HCT116 (cell line): ENCODE measurements around the gene OCSTAMP.

Experiments used
- EGR1 ChIP-seq: IDR thresholded peaks from 2 replicates; pipeline ENCODE4 v1.6.1; 2012; ENCODE audit warnings: low read depth
- EZH2 ChIP-seq: fragments of 200-600 bp; sonication (generic); IDR thresholded peaks from 2 replicates; pipeline ENCODE4 v1.6.1; 2017; ENCODE audit warnings: antibody characterized with exemption, mixed run types
- TF ChIP-seq, protein P1 (sequence below), 3 experiments: fragments of 200-600 bp in 1 of 3; sonication (generic) in 1 of 3; IDR thresholded peaks in 2 of 3; conservative IDR thresholded peaks in 1 of 3; 2 replicates each; pipeline ENCODE4 v1.5.1; 2012 to 2017; ENCODE audit warnings: low read depth in 2 of 3, low read length in 2 of 3, antibody characterized with exemption in 1 of 3, borderline replicate concordance in 1 of 3, control low read depth in 1 of 3, mild to moderate bottlenecking in 1 of 3, mixed read lengths in 1 of 3, mixed run types in 1 of 3, moderate library complexity in 1 of 3; ENCODE audit not compliant: insufficient read depth in 1 of 3

DNA sequence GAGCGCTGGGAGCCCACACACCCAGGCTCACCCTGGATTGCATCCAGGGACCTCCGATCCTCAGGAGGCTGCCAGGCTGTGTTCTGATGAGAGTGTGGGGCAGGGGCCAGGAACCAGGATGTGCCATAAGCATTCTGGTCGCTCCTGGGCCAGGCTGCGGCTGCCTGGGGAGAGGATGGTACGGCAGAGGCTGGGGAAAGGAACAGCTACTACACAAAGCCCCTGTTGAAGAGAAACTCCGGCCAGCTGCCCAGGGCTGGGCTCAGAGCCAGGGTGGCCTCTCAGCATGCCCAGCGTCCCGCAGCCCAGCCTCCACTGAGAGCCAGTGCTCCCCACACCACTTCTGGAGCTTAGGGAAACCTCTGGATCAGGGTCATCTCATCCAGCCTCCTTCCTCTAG is 21.7 kb upstream of the OCSTAMP start:
- TF ChIP-seq, protein P1, sequence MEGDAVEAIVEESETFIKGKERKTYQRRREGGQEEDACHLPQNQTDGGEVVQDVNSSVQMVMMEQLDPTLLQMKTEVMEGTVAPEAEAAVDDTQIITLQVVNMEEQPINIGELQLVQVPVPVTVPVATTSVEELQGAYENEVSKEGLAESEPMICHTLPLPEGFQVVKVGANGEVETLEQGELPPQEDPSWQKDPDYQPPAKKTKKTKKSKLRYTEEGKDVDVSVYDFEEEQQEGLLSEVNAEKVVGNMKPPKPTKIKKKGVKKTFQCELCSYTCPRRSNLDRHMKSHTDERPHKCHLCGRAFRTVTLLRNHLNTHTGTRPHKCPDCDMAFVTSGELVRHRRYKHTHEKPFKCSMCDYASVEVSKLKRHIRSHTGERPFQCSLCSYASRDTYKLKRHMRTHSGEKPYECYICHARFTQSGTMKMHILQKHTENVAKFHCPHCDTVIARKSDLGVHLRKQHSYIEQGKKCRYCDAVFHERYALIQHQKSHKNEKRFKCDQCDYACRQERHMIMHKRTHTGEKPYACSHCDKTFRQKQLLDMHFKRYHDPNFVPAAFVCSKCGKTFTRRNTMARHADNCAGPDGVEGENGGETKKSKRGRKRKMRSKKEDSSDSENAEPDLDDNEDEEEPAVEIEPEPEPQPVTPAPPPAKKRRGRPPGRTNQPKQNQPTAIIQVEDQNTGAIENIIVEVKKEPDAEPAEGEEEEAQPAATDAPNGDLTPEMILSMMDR (IDR thresholded peaks at IDR 0.05 in 2 of 3, conservative IDR thresholded peaks at IDR 0.05 in 1 of 3; ENCODE audit: borderline replicate concordance in 1 of 3, insufficient read depth in 1 of 3, low read depth in 2 of 3, low read length in 2 of 3), result no peak
- TF ChIP-seq EGR1 (no peak), EZH2 (no peak)
